HG02623 (cell line): ENCODE results near the gene CLDN11.

Experiments used
- ATAC-seq: cut with Tn5 transposase; IDR thresholded peaks from one replicate; pipeline ENCODE4 v1.9.1; 2021; ENCODE audit warnings: moderate library complexity; ENCODE audit not compliant: unreplicated experiment

The CLDN11 gene

GRCh38 chr3:170418422-170419398, at the start of gene CLDN11:
CLDN11 (plus strand) TSS chr3:170418868; CDS start chr3:170419067, 199 bp downstream.
- ATAC-seq: no peak

DNA sequence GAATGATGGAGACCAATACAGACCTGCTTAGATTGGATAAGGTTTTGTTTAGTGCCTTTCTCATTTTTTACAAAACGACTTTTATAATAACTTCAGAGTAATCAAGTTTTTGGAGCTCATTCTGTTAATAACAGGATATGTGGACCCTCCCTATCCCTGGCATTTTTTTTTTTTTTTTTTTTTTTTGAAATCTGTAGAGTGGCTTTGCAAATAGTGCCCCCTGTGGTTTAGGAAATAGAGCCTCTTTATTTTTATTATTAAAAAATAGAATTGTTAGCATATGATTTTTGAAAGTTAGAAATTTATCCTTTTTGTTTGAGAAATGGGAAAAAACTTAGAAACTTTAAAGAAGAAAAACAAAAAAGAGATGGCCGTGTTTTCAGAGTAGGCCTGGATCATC, 49.7 kb upstream of the CLDN11 start:
- ATAC-seq: no peak

GRCh38 chr3:170372190-170372879, 46.3 kb upstream of the CLDN11 start:
- no peak for ATAC-seq

GRCh38 chr3:170383567-170383966, 35.1 kb upstream of the CLDN11 start:
- ATAC-seq: no peak

DNA sequence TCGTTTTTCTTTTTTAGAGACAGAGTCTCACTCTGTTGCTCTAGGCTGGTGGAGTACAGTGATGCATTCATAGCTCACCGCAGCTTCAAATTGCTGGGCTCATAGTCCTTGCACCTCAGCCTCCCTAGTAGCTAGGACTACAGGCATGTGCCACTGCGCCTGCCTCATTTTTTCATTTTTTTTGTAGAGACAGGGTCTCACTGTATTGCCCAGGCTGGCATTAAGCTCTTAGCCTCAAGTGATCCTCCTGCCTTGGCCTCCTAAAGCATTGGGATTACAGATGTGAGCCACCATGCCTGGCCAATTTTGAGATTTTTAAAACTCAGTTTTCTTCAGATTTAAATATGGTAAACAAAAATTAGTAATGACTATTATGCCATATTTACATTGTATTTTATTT, 32.2 kb upstream of the CLDN11 start:
- ATAC-seq: no peak

DNA sequence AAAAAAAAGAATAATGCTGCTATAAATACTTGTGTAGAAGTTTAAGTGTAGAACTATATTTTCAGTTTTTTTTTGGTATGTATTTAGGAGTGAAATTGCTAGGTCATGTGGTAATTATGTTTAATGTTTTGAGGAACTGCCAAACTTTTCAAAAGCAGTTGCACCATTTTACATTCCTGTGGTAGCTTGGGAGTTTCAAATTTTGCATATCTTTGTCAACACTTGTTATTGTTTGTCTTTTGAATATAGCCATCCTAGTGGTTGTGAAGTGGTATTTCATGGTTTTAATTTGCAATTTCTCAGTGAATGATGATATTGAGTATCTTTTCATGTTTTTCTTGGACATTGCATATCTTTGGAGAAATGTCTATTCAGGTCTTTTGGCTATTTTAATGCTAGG, 30.7 kb upstream of the CLDN11 start:
- no peak for ATAC-seq

DNA sequence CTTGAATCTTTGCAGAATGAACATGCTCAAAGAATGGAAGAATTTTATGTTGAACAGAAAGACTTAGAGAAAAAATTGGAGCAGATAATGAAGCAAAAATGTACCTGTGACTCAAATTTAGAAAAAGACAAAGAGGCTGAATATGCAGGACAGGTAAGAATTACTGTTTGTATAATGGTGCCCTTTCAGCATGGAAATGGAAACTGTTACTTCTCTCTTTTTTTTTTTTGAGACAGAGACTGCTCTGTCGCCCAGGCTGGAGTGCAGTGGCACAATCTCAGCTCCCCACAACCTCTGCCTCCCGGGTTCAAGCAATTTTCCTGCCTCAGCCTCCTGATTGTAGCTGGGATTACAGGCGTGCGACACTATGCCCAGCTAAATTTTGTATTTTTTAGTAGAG, 27.6 kb upstream of the CLDN11 start:
- ATAC-seq: no peak

GRCh38 chr3:170397685-170398084, 21.0 kb upstream of the CLDN11 start:
- no peak for ATAC-seq

DNA sequence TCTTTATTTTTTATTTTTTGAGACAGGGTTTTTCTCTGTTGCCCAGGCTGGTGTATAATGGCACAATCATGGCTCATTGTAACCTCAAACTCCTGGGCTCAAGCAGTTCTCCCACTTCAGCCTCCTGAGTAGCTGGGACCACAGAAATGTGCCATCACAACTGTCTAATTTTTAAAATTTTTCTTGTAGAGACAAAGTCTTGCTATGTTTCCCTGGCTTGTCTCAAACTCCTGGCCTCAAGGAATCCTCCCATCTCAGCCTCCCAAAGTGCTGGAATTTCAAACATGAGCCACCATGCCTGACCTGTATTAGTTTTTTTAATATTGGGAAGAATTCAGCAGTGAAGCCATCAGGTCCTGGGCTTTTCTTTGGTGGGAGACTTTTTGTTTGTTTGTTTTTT, 13.6 kb upstream of the CLDN11 start:
- ATAC-seq: no peak

DNA sequence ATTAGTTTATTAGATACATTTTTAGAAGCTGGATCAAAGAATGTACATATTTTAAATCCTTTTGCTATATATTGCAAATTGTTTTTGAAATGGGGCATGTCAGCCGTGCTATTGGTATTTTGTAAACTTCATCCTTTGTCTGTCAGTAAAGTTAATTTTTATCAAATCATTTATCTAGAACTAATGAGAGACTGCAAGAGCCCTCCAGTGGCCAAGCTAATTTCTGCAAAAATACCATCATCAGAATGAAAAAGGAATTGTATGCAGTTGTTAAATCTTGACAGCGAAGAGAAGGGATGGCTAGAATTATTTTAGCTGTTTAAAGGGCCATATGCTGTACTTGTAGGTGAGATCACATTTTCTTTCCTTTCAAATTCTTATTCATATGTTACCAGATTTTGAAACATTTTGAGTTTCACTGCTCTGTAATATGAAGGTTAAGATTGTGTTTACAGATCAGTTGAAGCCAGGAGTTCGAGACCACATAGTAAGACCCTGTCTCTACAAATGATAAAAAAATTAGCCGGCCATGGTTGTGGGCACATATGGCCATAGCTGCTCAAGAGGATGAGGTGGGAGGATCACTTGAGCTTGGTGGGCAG, 8.1 kb upstream of the CLDN11 start:
- no peak for ATAC-seq

GRCh38 chr3:170413291-170413690, 5.4 kb upstream of the CLDN11 start:
- ATAC-seq: no peak

GRCh38 chr3:170414202-170414663, 4.4 kb upstream of the CLDN11 start:
- no peak for ATAC-seq

GRCh38 chr3:170417090-170417489, 1.6 kb upstream of the CLDN11 start:
- ATAC-seq: no peak

DNA sequence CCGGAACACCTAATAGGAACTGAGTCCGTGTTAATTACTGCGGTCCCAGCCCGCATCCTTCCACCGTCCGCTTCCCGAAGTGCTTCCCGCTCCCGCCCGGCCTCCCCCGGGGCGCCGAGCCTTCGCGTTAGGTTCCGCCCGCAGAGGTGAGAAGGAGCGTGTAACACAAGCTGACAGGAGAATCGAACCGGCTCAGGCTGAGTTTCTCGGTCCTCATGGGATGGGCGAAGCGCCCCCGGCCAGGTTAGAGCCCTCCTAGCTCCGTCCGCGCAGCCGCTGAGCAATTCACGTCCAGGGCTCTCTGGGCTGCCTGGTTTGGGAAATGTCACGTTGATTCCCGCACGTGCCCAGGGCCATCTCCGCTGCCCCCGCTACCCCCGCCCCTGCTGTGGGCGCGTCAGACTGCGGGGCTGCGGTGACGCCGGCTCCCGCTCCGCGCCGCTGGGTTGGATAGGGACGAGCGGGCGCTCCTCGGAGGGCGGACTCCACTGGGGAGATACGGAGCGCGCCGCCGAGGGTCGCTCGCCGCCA, 954 bp downstream of the CLDN11 start:
- ATAC-seq: no peak

DNA sequence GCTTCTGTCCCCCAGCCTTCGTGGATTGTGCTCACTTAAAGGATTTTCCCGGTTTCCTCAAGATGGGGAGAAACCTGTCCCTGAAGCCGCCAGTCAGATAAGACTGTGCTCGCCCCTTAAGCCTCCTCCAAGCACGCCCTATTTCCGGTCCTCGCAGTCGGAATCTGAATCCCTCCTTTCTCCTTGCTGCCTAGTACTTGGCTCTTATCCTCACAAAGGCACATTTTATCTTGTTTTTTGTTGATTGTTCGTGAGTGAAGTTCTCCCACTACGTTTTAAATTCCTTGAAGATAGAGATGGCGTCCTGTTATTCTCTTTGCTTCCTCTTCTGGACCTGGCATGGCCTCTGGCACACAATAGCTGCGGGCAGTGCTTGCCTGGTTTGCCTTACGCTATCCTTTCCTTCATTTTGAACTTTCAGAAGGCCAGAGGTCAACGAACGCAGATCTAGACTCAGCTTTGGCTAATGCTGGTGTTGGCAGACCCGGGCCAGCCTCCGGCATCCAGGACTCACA, 1.7 kb downstream of the CLDN11 start:
- no peak for ATAC-seq

DNA sequence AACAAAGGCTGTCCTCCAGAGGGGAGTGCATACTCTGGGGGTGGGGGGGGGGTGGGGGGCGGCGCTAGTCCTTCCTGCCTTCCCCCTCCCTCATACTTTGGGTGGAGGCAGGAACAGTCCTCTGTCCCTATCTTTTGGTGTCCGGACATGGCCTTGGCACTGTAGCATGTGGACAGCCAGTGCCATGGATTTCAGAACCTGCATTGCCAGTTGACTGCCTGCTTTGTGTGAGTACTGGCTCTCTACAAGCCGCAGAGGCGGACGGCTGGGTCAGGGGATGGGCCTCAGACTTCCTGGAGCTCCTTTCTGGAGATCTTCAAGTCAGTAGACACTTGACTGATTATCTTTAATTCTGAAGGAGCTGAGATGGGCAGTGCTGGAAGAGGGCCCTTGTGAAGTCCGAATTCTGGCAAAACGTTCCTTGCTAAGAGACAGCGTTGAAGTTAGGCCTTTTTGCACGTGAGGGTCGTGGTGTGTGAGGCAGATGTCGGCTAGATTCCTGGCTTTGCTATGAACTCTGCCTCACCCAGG, 2.5 kb downstream of the CLDN11 start:
- no peak for ATAC-seq

GRCh38 chr3:170421758-170422157, 3.1 kb downstream of the CLDN11 start:
- ATAC-seq: no peak

DNA sequence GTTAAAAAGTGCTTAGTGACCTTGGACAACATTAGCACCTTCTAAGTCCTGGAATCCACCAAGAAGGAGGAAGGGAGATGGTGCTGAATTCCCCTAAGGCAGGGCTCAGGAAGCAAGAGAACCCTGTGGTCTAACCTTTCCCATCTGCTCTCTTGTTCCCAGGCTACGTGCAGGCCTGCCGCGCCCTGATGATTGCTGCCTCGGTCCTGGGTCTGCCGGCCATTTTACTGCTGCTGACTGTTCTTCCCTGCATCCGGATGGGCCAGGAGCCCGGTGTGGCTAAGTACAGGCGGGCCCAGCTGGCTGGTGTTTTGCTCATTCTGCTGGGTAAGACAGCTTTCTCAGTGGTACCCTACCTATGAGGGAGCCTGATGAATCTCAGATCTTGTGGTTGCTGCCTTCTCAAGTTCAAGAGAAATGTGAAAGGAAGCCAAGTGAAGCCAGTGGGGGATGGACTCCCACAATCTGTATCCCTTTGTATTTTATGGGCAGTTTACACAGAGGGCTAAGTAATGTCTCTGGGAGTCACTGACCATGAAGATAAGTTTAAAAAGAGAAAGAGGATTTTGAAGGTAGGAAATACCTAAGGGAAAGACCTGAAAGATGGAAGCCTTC, 4.4 kb downstream of the CLDN11 start:
- no peak for ATAC-seq

GRCh38 chr3:170424879-170425278, 6.2 kb downstream of the CLDN11 start:
- no peak for ATAC-seq

DNA sequence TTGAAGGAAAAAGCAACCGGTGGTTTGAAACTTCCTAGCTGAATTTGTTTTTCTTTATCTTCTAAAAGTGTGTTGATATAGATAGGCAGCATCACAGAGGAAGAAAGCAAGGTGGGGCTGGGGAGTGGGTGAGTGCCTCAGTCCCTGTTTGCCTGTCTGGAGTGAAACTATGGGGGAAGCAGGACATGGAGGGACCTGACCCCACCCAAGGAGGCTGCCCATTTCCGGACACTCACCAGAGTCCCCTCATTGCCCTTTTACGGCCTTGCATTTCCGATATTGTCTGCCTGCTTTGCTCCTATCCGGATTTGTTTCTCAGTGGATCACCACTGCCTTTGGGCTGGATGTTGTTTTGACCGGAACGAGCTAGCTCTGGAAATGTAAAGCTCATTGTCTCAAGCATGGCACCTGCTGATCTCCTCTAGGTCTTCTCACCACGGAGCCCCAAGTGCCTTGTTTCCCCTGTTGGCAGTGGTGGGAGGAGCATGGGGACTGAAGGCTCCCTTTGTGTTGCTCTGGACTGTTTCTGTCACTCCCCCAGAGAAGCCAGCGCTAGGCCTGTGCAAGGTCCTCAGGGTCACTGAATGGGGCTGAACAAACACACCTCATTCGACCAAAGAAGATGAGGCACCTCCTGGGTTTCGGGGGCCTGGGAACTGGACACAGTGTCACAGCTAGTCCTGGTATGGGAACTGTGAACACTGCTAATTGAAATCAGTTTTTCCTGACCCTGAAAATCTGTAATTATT, 7.0 kb downstream of the CLDN11 start:
- no peak for ATAC-seq
